NCI-H128 (cell line): ENCODE data around the gene CAMKK1.

Experiments used
- DNase-seq: peaks from one replicate; lab custom pipeline; 2025; ENCODE audit not compliant: unreplicated experiment; lab: John Stamatoyannopoulos, UW

The CAMKK1 gene

DNA sequence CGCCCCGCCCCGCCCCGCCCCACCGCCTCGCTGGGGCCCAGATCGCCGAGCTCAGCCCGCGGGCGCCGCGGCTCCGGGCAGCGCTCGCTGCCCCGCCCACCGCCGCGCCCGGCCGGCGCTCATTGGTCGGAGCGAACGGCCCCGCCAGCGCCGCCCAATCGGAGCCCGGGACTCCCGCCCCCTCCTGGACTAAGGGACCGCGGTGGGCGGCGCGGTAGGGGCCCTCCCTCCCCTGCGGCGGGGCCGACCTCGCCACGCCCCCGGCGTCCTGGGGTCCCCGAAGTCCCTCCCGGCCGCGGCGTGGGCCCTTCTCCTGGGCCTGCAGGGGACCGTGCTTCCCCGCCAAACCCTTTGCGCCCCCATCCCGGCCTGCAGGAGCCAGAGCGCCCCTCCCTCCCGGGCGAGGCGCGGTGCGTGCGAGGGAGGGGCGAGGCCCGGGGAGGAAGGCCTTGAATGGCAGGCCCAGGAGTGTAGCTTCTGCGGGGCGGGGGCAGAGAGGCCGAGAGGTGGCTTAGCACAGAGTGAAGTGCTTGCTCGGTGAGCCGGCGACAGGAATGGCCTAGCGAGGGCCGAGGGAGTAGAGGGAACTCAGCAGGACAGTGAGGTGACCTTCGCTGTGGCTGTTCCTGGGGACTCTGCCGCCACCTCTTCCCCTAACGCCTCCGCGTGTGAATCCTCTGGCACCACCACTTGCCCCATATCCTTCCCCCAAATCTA is at the start of gene CAMKK1:
TSS of gene CAMKK1 (minus strand) at position 51 of the 717 bp plus-strand sequence. CDS start 7,366 bp downstream, outside the sequence.
- peak; percentile 76 for DNase-seq

GRCh38 chr17:3940965-3941698 is 48.3 kb upstream of the CAMKK1 start:
- DNase-seq = no peak

GRCh38 chr17:3937359-3937758 is 44.5 kb upstream of the CAMKK1 start:
- no peak for DNase-seq

DNA sequence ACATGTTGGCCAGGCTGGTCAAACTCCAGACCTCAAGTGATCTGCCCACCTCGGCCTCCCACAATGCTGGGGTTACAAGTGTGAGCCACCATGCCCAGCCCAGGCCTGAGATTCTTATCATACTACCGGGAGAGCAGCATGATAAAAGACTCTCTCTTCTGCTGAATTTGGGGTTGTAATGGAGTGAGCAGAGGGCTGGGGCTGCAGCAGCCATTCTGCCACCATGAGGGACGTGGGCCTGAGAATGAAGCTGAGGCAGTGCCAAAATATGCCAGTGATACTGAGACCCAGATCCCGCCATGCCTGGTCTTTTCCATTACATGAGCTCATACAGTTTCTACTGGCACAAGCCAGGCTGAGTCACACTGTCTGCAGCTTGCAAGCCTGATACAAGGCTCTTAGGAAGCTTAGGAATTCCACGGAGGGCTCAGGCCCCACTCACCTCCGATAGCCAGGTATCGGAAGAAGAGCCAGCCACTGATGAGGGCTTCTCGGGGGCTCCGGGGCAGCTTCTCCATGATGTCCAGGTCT is 43.0 kb upstream of the CAMKK1 start:
- DNase-seq = no peak

DNA sequence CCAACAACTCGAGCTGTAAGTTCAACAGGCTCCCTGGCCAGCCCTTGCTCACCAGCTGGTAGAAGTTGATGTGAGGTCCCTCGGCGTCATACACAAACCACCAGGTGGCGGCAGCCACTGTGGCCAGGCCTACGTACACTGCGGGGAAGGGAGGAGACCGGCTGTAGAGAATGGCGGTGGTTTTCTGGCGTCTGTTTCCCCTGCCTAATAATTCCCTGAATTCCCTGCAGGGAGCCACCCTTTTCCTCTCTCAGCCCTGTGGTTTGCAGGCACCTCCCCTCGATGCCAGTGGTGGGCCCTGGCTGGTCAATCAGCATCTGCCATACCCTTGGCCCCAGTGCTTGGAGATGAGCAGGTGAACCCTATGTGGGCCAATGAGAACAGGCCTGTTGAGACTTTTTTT is 42.3 kb upstream of the CAMKK1 start:
- no peak for DNase-seq

DNA sequence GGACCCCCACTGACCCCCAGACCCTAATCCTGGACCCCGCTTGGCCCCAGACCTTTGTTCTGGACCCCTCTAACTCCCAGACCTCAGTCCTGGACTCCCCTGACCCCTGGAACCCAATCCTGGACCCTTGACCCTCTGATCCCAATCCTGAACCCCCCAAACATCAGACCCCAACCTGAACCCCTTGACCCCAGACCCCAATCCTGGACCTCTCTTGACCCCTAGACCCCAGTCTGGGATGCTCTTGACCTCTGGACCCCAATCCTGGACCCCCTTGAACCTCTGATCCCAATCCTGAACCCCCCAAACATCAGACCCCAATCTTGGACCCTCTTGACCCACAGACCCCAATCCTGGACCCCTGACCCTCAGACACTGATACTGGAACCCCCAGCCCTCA is 36.9 kb upstream of the CAMKK1 start:
- no peak for DNase-seq

- no peak for DNase-seq
These were observed 36.3 kb upstream of the CAMKK1 start for GRCh38 chr17:3929181-3929580.

DNA sequence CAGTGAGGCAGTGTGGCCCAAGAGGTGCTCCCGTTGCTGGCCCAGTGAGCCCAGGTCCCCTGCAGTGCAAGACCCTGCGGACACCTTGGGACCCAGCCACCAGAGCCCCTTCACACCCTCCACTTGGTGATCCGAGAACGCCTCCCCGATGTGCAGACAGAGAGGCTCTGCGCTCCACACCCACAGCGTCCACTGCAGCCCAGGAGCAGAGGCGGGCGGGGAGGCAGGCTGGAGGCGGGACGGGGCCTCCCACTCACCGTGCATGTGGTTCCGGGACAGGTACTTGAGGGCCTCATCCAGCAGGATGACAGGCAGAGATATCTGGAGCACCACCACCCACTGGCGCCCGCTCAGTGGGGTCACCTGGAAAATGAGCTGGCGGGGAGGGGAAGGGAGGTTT is 35.6 kb upstream of the CAMKK1 start:
- DNase-seq = no peak

DNA sequence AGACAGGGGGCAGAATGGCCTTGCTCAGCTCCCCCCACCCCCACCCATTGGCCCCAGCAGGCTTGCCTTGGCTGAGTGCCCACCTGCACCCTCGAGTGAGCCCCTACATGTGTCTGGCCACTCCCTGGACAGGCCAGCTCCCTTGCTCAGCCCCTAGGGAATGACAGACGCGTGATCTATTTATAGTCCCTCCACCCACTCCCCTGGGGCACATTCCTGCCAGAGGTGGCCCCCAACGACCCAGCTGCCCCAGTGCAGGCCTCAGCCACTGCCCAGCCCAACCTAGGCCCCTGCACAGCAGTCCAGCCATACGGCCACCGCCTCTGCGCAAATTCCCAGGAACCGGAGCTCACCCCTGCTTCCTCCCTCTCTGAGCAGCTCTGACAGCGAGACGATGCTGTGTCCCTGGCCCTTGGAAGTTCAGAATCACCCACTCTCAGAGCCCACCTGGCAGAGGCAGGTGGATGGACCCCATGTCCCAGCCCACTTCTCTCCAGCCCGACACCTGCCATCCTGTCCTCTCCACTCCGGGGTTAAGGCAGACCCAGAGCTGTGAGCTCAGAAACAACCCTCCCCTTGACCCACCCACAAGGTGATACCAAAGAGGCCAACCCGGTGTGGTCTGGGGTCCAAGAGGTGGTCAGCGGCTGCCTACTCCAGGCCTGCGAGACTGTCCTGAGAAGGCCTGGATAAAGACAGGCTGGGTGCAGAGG is 34.9 kb upstream of the CAMKK1 start:
- DNase-seq = no peak

DNA sequence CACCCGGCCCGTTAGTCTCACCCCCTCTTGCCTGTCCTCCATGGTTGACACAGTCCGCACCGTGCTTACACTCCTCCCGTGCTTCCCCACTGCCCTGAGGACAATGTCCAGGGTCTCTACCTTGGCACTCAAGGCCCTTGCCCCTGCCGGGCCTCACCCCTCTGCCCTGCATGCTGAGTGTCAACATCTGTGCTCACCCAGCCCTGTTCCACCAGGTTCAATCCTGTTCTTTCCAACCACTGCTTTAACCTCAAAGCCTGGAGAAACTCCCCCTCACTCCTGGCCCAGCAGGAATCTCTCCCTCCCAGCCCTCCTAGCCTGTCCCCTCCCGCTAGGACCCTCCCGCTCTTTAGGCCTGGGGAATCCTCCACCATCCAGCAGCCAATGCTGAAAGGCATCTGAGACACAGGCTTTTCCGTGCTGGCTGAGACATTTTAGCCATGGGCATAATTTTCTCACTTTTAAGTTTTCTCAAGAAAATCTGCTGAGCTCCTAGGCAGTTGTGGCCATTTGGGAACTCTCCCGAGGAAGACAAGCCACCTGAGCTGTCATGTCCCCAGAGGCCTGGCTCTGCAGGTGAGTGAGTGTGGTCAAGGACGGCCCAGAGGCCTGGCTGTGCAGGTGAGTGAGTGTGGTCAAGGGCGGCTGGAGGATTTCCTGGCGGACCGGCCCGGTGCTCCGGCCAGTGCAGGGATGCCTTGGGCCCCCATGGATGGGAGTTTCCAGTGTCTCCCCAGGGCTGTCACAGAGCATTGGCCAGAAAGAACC is 34.2 kb upstream of the CAMKK1 start:
- DNase-seq = no peak

DNA sequence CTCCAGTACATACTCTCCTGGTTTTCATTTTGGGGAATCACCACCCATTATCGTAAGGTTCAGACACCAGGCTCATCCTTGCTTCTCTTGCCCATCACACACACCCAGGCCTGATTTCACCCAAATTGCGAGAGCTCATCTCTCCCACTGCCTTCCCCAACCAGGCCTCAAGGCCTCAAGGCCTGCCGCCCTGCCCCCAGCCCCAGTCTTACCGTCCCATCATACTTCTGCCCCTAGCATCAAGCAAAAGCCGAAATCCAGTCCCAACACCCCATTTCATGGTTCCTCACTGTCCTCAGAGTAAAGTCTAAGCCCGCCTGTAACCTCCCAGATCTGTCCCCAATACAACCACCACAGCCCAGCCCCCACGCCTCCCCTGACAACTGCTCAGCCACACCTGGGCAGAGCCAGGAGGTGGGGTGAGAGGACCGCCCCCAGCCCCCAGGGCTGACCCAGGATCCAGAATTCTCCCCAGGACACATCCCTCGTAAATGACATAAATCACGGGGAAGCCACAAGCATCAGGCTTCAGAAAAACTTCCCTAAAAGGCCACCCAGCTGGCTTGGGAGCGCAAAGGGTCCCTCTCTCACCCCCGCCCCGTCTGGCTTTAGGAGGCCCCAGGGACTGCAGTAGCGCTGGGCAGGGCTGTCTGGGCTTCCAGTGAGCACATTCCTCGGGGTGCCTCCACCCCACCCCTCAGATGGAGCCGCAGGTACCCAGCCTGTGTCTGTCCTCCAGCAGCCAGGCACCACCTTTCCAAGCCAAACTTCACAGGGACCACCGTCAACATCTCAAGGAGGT is 33.0 kb upstream of the CAMKK1 start:
- DNase-seq = no peak

GRCh38 chr17:3924512-3925350 is 31.9 kb upstream of the CAMKK1 start:
- no peak for DNase-seq

DNA sequence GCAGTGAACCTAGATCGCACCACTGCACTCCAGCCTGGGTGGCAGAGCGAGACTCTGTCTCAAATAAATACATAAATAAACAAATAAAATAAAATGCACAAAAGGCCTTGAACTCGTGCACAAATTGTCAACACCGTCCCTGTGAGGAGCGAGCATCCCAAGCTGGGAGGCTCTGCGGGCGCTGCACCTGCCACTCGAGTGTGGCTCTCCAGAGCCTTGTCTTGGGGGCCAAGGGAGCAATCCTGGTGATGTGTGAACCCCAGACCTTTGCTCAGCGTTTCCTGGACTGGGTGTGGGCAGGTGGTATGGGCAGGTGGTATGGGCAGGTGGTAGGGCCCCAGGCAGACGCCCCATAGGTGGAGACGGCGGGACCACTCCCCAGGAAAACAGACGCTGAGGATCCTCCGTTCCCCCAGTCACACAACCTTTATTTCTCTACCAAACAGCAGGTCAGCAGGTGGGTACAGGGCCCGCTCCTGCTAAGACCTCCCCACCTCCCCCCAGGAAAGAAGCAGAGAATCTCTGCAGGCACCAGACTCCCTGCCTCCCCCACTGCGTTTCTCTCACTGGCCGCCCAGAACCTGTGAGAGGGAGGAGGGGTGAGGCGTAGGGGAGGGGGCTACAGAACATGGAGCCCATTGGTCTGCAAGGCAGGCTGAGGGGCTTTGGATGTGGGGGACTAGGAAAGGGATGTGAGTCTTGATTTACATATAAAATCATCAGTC is 30.8 kb upstream of the CAMKK1 start:
- DNase-seq = no peak

DNA sequence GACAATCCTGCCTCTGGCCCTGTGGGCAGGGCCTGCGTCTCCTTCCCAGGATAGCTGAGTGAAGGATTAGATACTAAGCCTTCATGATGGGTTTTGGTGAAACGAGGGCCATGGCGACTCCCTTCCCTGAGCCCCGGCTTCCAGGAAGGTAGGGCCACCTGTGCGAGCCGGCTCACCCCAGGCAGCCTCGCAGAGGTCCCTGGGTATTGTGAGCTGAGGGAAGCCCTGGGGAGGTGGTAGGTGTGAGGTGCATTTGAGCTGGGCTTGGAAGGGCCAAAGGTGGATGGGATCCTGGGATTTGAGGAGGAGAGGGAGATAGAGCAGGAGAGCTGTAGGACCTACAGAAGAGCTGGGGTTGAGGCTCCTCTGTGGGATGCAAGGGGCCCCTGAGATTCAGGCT is 29.9 kb upstream of the CAMKK1 start:
- no peak for DNase-seq

DNA sequence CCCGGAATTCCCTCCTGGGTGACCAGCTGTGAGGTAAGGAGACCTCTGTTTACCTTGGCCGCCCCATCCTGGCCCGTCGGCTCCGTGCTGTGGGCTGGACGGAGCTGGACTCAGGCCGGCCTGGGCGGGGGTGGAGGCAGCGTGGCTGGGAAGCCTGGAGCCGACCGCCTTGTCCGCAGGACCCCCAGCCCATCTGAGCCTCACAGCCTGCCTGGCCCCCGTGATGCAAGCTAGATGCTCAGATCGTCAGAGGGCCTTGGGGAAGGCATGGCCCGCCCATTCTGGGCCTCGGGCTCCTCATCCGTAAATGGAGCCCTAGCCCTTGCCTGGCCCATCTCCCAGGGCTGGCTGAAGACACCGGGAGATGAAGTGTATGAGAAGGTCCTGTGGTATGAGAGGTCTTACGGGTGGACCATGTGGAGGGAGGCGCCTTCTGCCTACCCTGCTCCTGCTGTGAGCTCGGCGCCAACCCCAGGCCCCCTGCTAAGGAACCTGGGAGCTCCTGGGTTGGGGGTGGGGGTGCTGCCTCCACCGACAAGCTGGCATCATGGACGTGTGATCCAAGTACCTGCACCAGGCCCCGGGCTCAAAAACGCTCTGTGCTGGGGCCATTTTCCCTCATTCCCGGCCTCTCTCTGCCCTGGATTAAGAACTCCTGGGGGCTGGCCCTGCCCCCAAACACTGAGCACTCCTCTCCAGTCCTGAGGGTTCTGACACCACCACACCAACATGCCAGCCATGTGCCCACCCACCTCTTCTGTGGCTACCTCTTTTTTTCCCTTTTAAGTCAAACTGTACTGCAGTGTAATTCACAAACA is 28.9 kb upstream of the CAMKK1 start:
- no peak for DNase-seq

DNA sequence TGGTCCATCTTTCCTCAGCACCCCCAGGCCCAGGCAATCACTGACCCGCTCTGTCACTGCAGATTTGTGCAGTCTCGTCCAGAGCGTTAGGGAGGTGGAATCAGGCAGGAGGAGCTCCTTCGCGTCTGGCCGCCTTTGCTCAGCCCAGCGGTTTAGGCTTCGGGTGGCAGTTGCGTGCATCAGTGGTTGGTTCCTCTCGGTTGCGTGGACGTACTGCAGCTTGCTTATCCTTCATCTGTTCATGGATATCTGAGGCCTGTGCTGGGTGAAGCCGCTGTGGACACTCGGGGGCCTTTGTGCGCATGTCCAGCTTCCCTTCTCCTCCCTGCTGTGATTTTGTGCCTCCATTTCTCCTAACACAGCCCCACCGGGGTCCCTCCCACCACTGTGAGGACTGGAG is 28.2 kb upstream of the CAMKK1 start:
- DNase-seq = no peak

DNA sequence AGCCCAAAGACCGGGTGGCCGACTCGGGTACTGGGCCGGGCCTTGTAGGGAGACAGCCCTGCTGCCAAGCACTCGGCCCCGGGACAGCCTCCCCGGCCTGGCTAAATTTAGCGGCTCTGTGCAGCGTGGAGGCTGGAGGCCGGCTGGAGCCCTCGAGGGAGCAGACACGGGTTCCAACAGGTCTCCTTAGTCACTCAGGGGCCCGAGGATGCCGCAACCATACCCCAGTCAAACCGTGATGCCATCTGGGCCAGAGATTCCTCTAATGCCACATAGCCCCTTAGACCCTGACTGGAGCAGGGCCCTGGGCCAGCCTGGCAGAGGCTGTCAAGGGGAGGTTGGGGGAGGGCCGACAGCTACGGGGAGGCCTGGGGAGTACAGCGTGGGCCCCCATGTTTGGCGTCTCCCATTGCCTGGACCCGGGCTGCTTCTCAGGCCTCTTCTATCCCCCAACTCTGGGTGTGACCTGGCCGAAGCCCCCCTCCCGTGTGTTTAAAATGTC is 26.3 kb upstream of the CAMKK1 start:
- no peak for DNase-seq
